Breast epithelium (tissue), 4 donors: ENCODE results near the gene EFNA4. TPM values are rescaled to one million over a fixed set of nuclear protein-coding genes. Genes with fewer than 3 reads are reported as not detected.

ENCODE experiments used
- DNase-seq, 2 donors: peaks; one replicate each; pipeline ENCODE4 v3.0.0-alpha.2; 2019; ENCODE audit warnings: low spot score in 2 of 2
- H3K27ac ChIP-seq, 2 donors: fragments of 200-600 bp; sonication (generic) in 1 of 2; one replicate each; pipeline ENCODE4 v1.5.1; 2016 to 2019; ENCODE audit warnings: mild to moderate bottlenecking in 1 of 2
- H3K27me3 ChIP-seq, 2 donors: fragments of 200-600 bp; sonication (generic) in 1 of 2; one replicate each; pipeline versions ENCODE4 v1.5.1 to v1.6.0; 2017 to 2019; ENCODE audit warnings: control low read depth in 1 of 2, mild to moderate bottlenecking in 1 of 2
- H3K36me3 ChIP-seq: fragments of 200-600 bp; one replicate; pipeline ENCODE4 v1.5.1; 2019
- H3K4me1 ChIP-seq, 2 donors: fragments of 200-600 bp; sonication (generic); one replicate each; pipeline ENCODE4 v1.5.1; 2016 to 2019; ENCODE audit warnings: control low read depth in 1 of 2
- H3K4me3 ChIP-seq, 3 donors: fragments of 200-600 bp; sonication (generic); 1 replicate in 2 of 3; 2 replicates in 1 of 3; pipeline ENCODE4 v1.5.1; 2016 to 2019; ENCODE audit warnings: mild to moderate bottlenecking in 3 of 3, moderate library complexity in 2 of 3
- H3K9me3 ChIP-seq, 2 donors: fragments of 200-600 bp; sonication (generic) in 1 of 2; one replicate each; pipeline ENCODE4 v1.5.1; 2016 to 2019; ENCODE audit warnings: control low read depth in 1 of 2
- POLR2A ChIP-seq: fragments of 450-650 bp; IDR thresholded peaks from one replicate; pipeline ENCODE4 v1.6.1; 2016; ENCODE audit warnings: antibody characterized with exemption, mild to moderate bottlenecking, moderate library complexity
- POLR2AphosphoS5 ChIP-seq, 3 donors: sonication (generic); formaldehyde crosslinking; IDR thresholded peaks; one replicate each; pipeline ENCODE4 v1.6.1; 2017; ENCODE audit warnings: antibody characterized with exemption in 3 of 3
- intact Hi-C: fragments of 100-400 bp; cut with DNase I; formaldehyde crosslinking; loops from one replicate; pipeline ENCODE4 v1.15.1; 2023; ENCODE audit warnings: low total_unique reads
- total RNA-seq, 3 donors: library from RNA; depleted of rRNA; stranded (reverse); fragments of >200 nt; gene quantifications; one replicate each; pipeline ENCODE4 v1.1.0, GENCODE V29; 2016
- TF ChIP-seq, protein P1 (sequence below), 3 donors: fragments of 450-650 bp; IDR thresholded peaks; one replicate each; pipeline ENCODE4 v1.5.1; 2016 to 2017; ENCODE audit warnings: antibody characterized with exemption in 3 of 3, mild to moderate bottlenecking in 3 of 3, moderate library complexity in 3 of 3

The EFNA4 gene
- total RNA-seq, 3 donors from 2014 or later = 4.8 to 26.6 (median 23.9) TPM

DNA sequence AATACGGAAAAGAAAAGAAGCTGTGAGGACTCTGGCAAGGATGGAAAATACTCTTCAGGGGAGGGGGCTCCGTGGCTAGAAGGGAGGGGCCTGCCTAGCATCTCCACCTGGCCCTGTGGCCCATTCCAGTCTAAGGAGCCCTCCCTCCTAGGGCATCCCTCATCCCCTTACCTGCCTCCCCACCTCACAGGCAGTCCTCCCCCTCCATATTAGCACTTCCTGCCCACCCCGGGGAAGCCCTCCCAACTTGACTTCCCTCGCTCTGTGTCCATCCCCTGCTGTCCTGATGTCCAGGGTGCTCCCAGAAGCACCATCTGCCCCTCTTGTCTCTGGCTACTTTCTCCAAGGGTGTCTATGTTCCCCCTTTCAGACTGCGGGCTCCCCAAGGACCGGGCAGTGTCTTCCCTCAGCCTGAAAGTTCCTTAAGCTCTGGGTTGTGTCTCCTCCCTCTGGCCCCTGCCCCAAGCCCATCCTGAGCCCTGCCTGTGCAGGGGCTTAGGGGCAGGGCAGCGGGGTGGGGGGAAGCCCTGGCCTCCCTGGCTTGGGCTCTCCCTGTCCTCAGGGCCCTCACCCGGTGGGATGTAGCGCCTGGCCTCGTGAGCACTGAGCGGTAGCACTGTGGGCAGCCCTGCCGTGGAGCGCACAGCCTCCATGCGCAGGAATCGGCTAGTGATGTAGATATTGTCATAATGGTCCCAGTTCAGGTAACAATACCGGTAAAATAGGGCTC is 33.9 kb upstream of the EFNA4 start:
- Histone ChIP-seq H3K36me3 (no peaks in the 10 kb centered on the region), H3K9me3 (no peaks in the 10 kb centered on the region), H3K27me3 (no peaks in the 10 kb centered on the region), H3K4me1 (no peaks in the 10 kb centered on the region), H3K27ac (no peak overlapping the region), H3K4me3 (no peak overlapping the region)
- no peak for DNase-seq
- TF ChIP-seq POLR2AphosphoS5 (IDR thresholded peaks at IDR 0.05) = no peak
- TF ChIP-seq, protein P1, sequence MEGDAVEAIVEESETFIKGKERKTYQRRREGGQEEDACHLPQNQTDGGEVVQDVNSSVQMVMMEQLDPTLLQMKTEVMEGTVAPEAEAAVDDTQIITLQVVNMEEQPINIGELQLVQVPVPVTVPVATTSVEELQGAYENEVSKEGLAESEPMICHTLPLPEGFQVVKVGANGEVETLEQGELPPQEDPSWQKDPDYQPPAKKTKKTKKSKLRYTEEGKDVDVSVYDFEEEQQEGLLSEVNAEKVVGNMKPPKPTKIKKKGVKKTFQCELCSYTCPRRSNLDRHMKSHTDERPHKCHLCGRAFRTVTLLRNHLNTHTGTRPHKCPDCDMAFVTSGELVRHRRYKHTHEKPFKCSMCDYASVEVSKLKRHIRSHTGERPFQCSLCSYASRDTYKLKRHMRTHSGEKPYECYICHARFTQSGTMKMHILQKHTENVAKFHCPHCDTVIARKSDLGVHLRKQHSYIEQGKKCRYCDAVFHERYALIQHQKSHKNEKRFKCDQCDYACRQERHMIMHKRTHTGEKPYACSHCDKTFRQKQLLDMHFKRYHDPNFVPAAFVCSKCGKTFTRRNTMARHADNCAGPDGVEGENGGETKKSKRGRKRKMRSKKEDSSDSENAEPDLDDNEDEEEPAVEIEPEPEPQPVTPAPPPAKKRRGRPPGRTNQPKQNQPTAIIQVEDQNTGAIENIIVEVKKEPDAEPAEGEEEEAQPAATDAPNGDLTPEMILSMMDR (IDR thresholded peaks at IDR 0.05) = no peak
- no peak for TF ChIP-seq POLR2A
- intact Hi-C loops = no loop called here

DNA sequence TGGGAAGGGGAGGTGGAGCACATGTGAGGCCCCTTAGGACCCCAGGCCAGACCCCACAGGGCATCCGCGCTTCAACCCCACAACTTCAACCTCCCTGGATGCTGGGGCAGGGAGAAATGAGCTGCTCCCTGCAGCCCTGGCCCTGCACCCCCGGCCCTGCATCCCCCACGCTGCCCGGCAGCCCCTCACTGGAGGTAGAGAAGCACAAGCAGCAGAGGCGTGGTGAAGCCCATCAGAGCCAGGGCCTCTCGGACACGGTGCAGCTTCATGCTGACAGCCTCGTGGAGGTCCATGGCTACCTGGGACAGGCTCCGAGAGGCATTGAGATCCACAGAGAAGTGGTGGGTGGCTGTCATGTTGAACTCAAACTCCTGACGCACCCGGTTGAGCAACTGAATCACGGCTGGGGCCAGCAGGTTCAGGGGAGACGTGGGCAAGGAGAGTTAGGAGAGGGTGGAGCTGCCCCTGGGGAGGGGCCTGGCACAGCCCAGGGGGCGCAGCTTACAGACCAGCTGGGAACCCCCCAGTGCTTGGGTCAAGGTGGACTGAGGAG is 33.2 kb upstream of the EFNA4 start:
- no peak for DNase-seq
- Histone ChIP-seq H3K4me3 (no peak overlapping the region), H3K4me1 (no peaks in the 10 kb centered on the region), H3K27ac (no peak overlapping the region), H3K27me3 (no peaks in the 10 kb centered on the region), H3K36me3 (no peaks in the 10 kb centered on the region), H3K9me3 (no peaks in the 10 kb centered on the region)
- intact Hi-C loops = no loop called here
- TF ChIP-seq, protein P1 (IDR thresholded peaks at IDR 0.05) = no peak
- TF ChIP-seq POLR2A (no peak), POLR2AphosphoS5 (IDR thresholded peaks at IDR 0.05) (no peak)

DNA sequence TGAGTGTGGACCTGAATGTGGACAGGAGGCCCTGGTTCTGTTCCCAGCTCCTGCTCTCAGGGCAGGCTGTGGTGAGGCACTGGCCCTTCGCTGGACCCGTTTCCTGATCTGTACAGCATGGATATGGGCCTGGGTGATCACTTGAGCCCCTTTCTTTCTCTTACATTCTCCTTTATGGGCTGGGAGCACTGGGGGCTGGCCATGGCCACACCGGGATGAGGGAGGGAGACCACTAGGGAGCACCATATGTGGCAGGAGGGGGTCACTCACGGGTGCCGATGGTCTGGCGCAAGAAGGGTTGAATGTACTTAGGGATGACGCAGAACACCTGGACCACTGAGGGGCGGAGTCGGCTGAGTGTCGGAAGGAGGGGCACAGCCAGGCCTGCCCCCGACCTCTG is 32.6 kb upstream of the EFNA4 start:
- TF ChIP-seq POLR2A (no peak), POLR2AphosphoS5 (IDR thresholded peaks at IDR 0.05) (no peak)
- TF ChIP-seq, protein P1 (IDR thresholded peaks at IDR 0.05) = no peak
- Histone ChIP-seq H3K27ac (no peak overlapping the region), H3K27me3 (no peaks in the 10 kb centered on the region), H3K4me3 (no peak overlapping the region), H3K4me1 (no peaks in the 10 kb centered on the region), H3K36me3 (no peaks in the 10 kb centered on the region), H3K9me3 (no peaks in the 10 kb centered on the region)
- intact Hi-C loops = no loop called here
- no peak for DNase-seq

DNA sequence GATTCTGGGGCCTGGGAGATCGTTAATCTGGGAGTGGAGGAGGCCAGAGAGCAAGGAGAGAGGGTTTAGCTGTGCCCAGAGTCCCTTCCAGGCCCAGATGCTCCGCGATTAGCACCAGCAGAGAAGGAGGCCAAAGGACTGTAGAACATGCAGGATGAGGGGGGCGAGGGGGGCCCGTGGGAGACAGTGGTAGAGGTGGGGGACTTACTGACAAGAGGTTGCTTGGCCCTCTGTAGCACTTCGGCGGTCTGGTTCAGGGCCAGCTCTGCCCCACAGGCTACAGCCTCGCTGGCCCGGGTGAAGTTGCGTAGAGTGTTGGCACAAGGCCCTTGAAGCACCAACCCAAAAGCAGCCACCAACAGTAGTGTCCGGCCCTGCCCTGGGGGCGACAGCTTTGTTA is 30.7 kb upstream of the EFNA4 start:
- no peak overlapping the region for H3K27ac ChIP-seq
- H3K36me3 ChIP-seq = no peaks in the 10 kb centered on the region
- DNase-seq = no peak
- H3K9me3 ChIP-seq = no peaks in the 10 kb centered on the region
- intact Hi-C loops = no loop called here
- no peaks in the 10 kb centered on the region for H3K27me3 ChIP-seq
- TF ChIP-seq, protein P1 (IDR thresholded peaks at IDR 0.05) = no peak
- TF ChIP-seq POLR2AphosphoS5 (IDR thresholded peaks at IDR 0.05) (no peak), POLR2A (no peak)
- no peaks in the 10 kb centered on the region for H3K4me1 ChIP-seq
- H3K4me3 ChIP-seq = no peak overlapping the region

DNA sequence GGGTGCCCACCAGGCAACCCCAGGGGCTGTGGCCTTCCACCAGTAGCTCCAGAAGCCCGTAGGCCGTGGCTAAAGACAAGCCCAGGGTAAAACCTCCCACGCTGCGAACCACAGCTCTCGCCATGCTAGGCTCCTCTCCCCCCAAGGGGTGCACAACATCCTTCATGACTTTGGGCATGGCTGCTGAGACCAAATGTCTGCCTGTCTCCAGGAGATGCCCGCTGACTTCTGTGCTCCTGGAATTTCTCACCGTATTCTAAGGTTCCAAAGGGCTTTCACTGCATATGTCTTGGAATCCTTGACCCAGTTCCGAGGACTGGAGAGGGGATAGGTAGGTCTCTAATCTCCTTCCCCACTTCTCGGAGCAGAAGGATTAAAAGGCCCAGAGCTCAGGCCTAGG is 30.0 kb upstream of the EFNA4 start, which contains the start of the genes DCST1 and DCST2:
TSS of gene DCST1 (plus strand) at position 301 of the 400 bp plus-strand sequence. CDS start 213 bp downstream, outside the sequence.
TSS of gene DCST2 (minus strand) at position 258 of the 400 bp plus-strand sequence. CDS start at position 178, 80 bp downstream.
- H3K4me3 ChIP-seq = no peak within 1 kb of the TSS
- no peaks in the 10 kb centered on the region for H3K27me3 ChIP-seq
- H3K4me1 ChIP-seq = peaks cover 0 to under 1% of the 10 kb centered on the region in 2 donors
- DNase-seq = no peak
- no peaks in the 10 kb centered on the region for H3K36me3 ChIP-seq
- intact Hi-C loops = no loop called here
- H3K9me3 ChIP-seq = no peaks in the 10 kb centered on the region
- no peak within 1 kb of the TSS for H3K27ac ChIP-seq
- TF ChIP-seq, protein P1 (IDR thresholded peaks at IDR 0.05) = no peak
- no peak for TF ChIP-seq POLR2AphosphoS5 (IDR thresholded peaks at IDR 0.05)
- TF ChIP-seq POLR2A = no peak
